ENCODE data around the gene DUS3L.

DUS3L gene

GRCh38 chr19:5822181-5822844 lies 31.4 kb upstream of the DUS3L start:
- no peak for DNase-seq (ENCODE audit: low spot score)

GRCh38 chr19:5821521-5822180 lies 30.7 kb upstream of the DUS3L start:
- DNase-seq (ENCODE audit: low spot score), result no peak

- no peak for DNase-seq (ENCODE audit: low spot score)
Measured at GRCh38 chr19:5820785-5821184, 29.8 kb upstream of the DUS3L start.

GRCh38 chr19:5818594-5818993 lies 27.6 kb upstream of the DUS3L start:
- no peak for DNase-seq (ENCODE audit: low spot score)

GRCh38 chr19:5817218-5817617 lies 26.3 kb upstream of the DUS3L start:
- DNase-seq (ENCODE audit: low spot score), result no peak

GRCh38 chr19:5814852-5815246 lies 23.9 kb upstream of the DUS3L start:
- no peak for DNase-seq (ENCODE audit: low spot score)

- no peak for DNase-seq (ENCODE audit: low spot score)
Measured at GRCh38 chr19:5814123-5814851, 23.3 kb upstream of the DUS3L start.

GRCh38 chr19:5811117-5811516 lies 20.2 kb upstream of the DUS3L start:
- no peak for DNase-seq (ENCODE audit: low spot score)

- no peak for DNase-seq (ENCODE audit: low spot score)
Measured at GRCh38 chr19:5809469-5809868, 18.5 kb upstream of the DUS3L start.

- no peak for DNase-seq (ENCODE audit: low spot score)
Measured at GRCh38 chr19:5809053-5809452, 18.1 kb upstream of the DUS3L start.

- DNase-seq (ENCODE audit: low spot score), result no peak
Measured at GRCh38 chr19:5808120-5808816, 17.3 kb upstream of the DUS3L start.

- DNase-seq (ENCODE audit: low spot score), result no peak
Measured at GRCh38 chr19:5806905-5807304, 15.9 kb upstream of the DUS3L start.

- no peak for DNase-seq (ENCODE audit: low spot score)
Measured at GRCh38 chr19:5806133-5806489, 15.1 kb upstream of the DUS3L start.

GRCh38 chr19:5805462-5806132 lies 14.6 kb upstream of the DUS3L start:
- no peak for DNase-seq (ENCODE audit: low spot score)

GRCh38 chr19:5804516-5805461 lies 13.8 kb upstream of the DUS3L start, which contains the start of gene NRTN:
NRTN (plus strand) TSS chr19:5805067; CDS start chr19:5824166, 19,099 bp downstream.
- DNase-seq (ENCODE audit: low spot score), result no peak

- DNase-seq (ENCODE audit: low spot score), result no peak
Measured at GRCh38 chr19:5803752-5804515, 13.0 kb upstream of the DUS3L start.

GRCh38 chr19:5803441-5803751 lies 12.4 kb upstream of the DUS3L start:
- DNase-seq (ENCODE audit: low spot score), result no peak

GRCh38 chr19:5801796-5802619 lies 11.0 kb upstream of the DUS3L start:
- DNase-seq (ENCODE audit: low spot score), result no peak
